T-helper 9 cell (primary cell): ENCODE measurements around the gene LIM2.
"Not testable (repeated sequence)": the region's sequence is repeated elsewhere in the genome, so short reads cannot be mapped to it uniquely, and the experiment has no call there.

Source experiments
- DNase-seq: peaks from one replicate; pipeline ENCODE4 v3.0.0-alpha.2; 2020
- total RNA-seq, 2 donors: gene quantifications; one replicate each; lab custom pipeline; 2026; lab: John Stamatoyannopoulos, UW

LIM2 gene, protein sequence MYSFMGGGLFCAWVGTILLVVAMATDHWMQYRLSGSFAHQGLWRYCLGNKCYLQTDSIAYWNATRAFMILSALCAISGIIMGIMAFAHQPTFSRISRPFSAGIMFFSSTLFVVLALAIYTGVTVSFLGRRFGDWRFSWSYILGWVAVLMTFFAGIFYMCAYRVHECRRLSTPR
- 0 reads per million in 2 donors for total RNA-seq

DNA sequence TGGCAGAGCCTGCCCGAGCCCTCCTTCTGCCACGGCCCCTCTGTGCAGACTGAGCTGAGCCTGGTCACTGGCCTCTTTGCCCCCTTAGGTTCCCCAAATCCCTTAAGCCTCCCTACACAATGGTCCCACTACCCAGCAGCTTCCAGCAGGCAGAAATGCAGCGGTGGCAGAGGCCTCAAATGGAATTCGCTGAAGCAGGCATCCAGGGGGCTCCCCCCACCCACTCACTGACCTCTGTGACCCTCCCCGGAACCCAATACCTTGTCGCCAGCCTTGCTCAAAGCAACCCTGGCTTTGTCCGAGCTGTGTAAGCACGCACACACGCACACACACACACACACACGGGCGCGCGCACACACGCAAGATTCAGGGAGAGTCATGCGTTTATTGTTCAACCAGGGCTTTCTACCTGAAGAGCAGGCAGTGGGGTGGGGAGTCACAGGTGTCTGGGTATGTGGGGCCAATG lies at the start of gene LIM2:
Gene LIM2 (minus strand): TSS at position 51 of the 466 bp plus-strand sequence. CDS start 531 bp downstream, outside the sequence.
- no peak for DNase-seq

DNA sequence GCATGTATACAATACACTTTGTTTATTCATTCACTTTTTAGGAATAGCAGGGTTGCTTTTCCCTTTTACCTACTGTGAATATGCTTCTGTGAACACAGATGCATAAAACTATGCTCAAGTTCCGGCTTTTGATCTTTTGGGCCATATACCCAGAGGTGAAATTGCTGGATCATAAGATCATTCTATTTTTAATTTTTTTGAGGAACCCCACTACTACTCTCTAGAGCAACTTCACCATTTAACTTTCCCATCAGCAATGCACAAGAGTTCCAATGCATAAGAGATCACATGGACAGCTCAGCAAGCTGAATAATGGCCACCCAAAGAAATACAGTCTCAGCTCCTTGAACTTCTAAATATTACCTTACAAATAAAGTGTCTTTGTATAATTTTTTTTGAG lies 46.7 kb upstream of the LIM2 start:
- DNase-seq, result no peak

DNA sequence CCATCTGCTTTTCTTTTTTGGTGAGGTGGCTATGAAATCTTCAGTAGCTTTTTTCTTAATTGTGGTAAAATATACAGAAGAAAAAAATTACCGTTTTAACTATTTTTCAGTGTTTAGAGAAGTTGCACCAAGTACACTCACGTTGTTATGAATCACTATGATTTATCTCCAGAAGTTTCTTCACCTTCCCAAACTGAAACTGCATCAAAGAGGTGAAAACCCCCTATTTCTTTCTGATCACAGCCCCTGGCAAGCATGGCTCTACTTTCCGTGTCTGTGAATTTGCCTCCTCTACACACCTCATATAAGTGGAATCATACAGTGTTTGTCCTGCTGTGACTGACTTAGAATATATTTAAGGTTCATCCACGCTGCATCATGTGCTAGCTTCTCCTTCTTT lies 45.3 kb upstream of the LIM2 start:
- DNase-seq, result no peak

DNA sequence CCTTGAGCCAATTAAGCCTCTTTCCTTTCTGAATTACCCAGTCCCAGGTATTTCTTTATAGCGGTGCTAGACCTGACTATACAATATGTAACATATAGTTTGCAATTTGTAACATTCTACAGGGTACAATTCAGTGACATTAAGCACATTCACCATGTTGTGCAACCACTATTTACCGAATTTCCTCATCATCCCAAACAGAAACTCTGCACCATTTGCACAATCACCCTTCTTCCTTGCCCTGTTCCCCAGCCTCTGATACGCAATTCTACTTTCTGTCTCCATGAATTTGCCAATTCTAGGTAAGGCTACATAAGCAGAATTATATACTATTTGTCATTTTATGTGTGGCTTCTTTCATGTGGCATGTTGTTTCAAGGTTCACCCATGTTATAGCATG lies 43.4 kb upstream of the LIM2 start:
- no peak for DNase-seq

DNA sequence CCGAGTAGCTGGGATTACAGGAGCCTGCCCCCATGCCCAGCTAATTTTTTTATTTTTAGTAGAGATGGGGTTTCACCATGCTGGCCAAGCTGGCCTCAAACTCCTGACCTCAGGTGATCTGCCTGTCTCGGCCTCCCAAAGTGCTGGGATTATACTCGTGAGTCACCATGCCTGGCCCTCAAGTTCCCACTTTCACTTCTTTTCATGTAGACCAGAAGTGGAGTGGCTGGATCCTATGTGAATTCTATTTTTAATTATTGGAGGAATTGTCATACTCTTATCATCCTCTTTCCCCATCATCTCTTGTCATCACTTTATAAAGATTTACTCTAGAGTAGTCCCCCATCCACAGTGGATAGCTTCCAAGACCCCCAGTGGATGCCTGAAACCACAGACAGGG lies 42.4 kb upstream of the LIM2 start:
- no peak for DNase-seq

DNA sequence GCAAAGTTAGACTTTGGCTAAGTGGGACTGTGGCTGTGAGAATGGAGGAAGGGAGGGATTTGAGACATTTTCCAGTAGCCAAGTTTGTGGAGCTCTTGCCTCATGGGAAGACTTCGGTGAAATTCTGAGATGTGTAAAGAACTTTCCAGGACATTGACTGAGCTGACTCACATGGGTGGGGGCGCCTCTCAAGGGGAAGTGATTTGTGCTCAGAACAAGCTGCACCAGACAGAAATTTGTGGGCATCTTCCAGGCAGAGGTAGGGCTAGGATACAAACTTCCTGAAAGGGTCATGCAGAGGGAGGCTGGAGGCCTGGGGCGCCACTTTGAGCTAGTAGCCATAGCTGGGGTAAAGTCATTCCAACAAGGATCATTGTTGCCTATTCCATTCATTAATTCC lies 39.4 kb upstream of the LIM2 start:
- DNase-seq, result no peak

DNA sequence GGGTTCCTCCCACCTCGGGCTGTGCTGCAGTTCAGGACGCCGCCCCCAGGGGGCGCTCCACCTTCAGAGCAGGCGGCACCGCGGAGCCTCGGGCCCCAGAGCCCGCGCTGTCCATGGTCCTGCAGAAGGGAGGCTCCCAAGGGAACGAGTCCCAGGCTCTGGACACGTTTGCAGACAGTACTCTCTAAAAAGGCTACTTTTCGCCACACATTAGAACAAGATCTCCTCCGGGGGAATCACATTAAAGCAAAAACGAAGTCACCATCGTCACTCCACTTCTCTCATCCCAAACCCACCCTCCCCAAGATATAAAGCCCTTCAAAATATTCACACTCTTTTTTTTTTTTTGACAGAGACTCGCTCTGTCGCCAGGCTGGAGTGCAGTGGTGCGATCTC lies 34.3 kb upstream of the LIM2 start:
- DNase-seq, result peak; percentile 84

DNA sequence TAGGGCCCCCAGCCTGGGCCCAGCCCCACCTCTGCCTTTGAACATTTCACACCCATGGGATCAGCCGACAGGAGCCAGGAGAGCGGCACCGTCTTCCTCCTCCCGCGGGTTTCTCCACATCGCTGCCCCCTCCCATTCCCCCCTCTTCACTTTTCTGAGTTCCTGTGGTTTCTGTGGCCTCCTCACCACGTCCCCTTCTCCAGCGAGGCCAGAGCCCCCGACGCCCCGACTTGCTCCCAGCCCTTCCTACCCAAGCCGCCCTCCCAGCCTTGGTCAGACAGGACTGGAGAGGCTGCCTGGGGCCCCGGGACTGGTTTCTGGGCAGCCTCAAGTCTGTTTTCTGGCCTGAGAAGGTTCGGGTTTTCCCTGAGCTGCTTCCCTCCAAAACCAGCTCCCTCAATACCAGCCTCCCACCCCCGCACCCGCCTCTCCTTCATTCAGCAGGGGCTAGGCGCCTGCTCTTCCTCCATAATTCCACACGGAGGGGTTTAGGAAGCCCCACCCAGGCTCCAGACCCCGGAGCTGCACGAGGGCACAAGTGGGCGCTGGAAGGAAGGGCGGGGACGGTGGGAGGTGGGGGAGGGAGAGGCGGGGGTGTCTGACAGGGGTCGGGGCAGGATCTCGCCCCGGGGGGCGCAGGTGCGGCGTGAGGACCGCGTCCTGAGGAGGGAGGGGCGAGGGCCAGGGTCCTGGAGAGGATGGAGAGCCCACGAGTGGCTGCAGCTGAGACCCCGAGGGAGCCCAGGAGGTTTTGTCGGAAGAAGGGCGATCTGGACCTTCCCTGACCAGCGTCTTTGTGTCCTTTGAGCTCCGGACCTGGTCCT lies 33.7 kb upstream of the LIM2 start:
- DNase-seq, result no peak

DNA sequence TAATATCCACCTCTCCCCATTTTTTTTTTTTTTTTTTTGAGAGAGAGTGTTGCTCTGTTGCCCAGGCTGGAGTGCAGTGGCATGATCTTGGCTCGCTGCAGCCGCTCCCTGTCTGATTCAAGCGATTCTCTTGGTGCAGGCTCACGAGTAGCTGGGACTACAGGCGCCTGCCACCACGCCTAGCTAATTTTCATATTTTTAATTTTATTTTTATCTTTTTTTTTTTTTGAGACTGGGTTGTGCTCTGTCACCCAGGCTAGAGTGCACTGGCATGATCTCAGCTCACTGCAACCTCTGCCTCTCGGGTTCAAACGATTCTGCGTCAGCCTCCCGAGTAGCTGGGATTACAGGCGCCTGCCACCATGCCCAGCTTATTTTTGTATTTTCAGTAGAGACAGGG lies 32.7 kb upstream of the LIM2 start:
- not testable (repeated sequence) for DNase-seq

DNA sequence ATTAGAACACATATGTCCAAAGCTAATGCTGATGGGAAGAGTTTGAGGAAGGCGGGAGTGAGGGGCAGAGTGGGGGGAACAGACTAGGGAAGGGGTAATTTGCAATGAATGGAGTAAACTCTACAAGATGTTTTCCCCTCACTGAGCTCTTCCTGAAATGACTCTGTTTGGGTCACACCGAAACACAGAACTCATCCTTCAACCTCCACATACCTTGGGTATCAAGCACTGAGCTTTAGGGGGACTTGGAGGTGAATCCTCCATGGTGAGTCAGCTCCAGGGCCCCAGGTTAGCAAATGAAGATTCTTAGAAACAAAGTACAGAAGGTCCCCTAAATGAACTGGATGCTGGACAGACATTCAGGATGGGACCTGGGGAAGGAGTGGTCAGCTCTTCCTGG lies 30.9 kb upstream of the LIM2 start:
- DNase-seq, result no peak

DNA sequence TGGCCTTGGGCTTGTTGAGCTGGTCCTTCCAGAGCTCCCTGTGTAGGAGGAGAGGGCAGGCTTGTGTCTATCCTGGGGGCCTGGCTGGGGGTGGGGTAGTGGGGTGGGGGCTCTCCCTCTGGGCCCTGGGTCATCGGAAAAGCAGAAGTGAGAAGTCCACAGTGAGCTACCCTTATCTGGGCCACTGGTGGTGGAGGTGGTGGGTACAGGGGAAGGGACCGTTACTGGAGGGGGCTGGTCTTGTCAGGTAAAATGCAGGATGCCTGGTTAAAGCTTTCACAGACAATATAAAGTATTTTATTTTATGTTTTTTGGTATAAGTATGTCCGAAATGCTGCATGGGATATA lies 30.0 kb upstream of the LIM2 start:
- DNase-seq, result no peak

DNA sequence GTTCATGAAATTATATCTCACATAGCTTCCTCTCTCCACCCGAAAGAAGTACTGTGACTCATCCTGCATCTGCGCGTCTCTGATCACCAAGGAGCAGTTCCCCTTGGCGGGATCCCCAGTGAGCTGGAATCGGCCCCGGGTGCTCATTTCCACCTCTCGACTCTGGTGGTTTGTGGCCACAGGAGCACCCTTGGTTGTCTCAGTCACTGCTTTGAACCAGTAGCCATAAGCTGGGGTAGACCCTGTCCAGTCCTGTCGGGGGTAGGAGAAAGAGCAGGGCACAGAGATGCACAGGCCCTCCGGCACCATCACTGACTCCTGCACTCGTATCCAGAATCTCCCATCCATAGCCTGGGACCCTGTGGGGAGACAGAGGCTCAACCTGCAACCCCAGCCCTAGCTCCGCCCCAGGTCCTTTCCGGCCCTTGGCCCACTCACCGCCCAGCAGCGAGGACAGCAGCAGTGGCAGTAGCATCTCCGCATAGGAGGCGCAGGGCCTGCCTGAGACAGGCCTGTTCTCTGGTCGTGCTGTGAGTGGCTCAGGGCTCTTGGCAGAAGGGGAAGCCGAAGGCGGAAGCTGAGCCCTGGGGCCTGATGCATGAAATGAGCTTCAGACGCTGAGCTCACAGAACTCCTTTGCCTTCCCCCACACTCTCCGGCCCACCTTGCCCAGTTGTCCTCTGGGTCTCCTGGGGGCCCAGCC lies 29.5 kb upstream of the LIM2 start, which contains the start of gene SIGLEC10:
Gene SIGLEC10 (minus strand): TSS at position 536 of the 703 bp plus-strand sequence. CDS start 61 bp downstream, at position 475.
- DNase-seq, result no peak

DNA sequence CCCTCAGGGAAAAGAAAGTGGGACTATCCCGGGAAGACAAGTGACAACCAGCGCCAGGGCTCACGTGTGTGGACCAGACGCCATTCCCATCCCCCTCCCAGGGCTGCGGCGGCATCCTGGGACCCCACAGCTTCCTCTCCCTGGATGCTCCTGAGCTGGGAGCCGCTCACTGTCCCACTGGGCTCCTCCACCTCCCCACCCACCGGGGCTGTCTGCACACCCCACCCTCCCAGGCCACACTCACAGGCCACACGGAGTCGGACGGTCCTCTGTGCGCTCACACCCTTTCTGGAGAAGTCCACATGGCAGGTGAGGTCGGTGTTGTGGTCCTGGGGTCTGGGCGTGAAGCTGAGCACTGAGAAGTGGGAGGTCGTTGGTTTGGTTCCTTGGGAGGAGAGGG lies 28.6 kb upstream of the LIM2 start:
- not testable (repeated sequence) for DNase-seq

DNA sequence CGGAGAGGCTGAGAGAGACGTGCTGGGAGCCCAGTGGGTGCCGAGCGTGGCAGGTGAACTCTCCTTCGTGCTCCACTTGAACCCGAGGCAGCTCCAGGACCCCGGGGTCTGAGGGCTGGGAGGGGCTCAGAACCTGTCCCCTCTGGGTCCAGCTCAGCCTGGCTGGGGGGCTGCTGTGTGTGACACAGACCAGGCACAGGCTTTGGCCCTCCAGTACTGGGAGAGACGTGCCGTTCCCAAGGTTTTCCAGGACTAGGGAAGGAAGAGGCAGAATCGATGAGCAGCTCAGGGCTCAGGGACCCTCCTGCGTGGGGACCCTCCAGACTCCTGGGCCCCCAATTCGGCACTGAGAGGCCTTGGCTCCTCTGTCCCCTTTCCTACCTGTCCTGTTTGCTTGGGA lies 27.4 kb upstream of the LIM2 start:
- DNase-seq, result no peak

DNA sequence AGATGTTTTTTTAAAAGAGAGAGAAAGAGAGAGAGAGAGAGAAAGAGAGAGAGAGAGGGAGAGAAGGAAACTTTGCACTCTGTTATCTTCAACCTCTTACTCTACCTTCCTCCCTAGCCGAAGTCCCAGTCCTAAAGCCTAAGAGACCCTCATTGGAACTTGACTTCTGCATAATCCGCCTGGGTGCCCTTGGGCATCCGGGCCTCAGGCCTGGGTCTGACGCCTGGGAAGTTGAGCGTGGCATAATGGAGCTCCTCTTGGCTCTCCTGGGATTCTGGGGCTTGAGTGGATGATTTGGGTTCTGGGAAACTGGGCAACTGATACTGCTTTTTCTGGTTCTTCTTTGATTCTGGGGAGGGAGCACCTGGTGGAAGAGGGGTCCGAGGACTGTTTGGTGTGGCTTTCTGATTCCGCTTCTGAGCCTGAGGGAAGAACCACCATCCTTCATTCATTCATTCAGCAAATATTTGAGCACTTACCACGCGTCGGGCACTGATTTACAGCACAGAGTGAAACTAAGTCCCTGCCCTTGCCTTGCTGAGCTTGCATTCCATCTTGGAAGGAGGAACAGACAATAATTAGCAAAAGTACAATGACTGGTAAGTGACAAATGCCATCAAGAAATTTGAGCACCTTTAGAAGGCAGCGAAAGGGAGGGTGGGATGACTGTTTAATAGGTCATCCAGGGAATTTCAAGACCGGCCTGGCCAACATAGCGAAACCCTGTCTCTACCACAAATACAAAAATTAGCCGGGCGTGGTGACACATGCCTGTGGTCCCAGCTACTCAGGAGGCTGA lies 23.4 kb upstream of the LIM2 start:
- DNase-seq, result no peak

DNA sequence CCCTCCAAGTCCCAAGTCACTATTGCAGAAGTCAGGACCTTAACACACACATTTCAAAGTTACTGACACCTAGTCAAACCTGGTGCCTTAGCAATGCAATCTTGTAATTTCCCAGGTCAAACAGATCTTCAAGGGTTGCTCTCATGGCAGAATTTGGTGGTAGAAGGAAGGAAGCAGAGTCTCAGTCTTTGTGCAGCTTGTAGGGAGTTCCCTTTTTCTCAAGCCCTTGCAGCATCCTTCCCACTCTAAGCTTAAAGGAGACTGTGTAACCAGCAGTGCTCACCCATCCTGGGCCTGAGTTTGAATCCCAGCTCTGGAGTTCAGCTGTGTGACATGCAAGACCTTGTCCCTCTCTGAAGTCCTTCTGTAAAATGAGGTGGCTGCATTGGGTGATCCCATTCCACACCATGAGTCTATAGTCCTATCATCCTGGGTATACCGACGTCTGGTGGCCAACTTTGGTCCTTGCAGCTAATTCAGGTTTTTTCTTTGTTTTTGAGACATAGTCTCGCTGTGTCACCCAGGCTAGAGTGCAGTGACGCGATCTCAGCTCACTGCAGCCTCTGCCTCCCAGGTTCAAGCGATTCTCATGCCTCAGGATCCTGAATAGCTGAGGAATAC lies 19.8 kb upstream of the LIM2 start:
- no peak for DNase-seq

DNA sequence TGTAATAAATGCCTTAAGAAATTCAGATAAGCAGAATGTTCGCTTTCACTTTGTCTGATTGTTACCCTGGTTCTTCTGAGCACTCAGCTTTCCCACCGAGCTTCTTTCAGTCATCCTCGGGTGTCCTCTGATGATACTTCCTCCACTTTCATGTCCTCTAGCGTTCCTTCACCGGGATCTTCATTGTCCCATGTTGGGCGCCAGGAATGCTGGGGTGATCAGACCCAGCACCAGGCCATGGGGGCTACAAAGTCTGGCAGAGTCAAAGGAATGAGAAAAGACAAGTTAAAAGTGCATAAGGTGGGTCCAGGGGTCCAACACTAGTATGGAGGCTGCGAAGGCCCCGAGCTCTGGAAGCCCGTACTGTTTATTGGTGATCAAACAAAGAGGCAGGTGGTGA lies 14.3 kb upstream of the LIM2 start:
- no peak for DNase-seq

DNA sequence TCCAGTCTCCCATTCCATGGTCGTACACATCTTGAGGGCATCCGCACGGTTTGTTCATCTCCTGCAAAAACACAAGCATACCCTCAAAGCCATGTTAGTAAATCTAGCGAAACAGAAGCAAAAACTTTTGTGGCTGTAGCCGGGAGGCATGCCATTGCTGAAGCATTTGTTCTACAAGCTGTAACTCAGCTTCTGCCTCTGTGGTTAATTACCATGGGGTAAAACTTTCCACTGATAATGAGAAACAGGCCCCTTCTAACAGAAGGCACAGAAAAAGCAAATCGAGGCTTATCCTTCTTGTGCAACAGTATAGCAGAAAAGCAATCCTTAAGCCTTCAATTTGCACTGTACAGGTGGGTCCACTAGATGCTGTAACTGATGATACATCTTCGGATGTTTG lies 12.2 kb upstream of the LIM2 start:
- not testable (repeated sequence) for DNase-seq

DNA sequence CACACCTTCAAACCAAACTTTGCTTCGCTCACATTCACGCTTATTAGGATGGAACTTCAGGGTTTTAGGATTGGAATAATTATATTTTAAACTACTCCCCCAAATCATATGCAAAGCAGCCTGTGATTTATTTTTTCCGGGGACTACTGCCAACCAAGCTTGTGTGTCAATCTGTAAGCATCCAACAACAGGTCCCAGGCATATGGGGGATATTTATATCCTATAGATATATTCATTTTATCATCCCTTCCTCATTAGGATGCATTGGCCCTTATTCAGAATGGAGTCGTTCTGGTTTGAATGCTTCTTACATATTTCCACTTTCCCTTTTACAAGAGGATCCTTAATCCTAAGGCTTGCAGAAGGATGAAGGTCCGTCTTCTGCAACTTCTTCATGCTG lies 11.5 kb upstream of the LIM2 start:
- DNase-seq, result no peak

DNA sequence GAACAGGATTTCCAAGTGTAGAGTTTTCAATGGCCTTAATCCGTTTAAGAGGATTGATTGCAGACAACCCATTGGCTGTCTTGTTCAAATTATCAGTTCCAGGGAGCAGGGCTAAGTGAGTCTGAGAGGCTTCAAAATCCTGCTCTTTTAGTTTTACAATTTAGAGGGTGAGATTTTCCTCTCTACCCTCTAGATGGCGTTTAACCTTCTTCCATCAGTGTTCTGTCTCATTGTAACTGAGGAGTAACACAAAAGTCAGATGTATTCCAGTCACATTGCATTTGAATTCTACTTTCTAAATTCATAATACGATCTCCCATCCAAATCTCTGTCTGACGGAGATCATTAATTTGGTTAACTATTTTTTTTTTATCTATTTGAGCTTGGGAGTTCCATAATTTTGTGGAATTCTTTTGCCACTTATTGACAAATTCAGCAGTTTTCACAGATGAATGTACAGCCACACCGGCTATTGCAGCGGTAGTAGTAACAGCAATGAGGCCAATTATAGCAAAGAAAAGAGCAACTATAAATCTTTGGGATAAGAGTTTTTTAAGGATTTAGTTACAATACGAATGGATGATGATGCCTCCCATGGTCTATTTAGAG lies 10.4 kb upstream of the LIM2 start:
- no peak for DNase-seq

DNA sequence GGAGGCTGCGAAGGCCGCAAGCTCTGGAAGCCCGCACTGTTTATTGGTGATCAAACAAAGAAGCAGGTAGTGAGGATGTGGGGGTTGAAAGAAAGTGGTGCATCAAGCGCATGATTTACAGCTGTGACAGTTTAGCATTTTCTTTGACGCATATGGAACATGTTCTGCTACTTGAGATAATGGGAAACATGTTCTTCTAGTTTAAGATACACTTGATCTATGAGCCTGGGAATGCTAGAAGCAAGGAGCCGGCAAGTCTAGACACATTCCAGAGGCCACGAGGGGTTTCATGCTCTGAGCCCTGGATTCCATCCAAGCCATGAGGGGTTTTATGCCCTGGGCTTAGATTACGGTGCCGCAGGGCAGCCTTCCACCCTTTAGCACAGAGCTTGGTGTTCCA lies 9.7 kb upstream of the LIM2 start:
- DNase-seq, result not testable (repeated sequence)

DNA sequence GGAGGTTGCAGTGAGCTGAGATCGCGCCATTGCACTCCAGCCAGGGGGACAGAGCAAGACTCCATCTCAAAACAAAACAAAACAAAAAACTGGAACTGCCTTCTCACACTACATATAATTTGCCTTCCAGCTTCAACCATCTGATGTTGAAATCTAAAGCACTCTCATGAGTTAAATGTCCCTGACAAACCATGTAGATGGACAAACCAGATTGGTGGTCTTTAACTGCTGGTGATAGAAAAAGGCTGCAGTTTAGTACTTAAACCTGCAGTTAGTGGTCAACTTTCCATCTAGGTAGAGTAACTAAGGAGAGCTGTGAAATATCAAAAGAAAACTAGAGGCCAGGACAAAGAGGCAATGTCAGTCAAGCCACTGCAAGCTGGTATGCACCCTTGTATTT lies 8.4 kb upstream of the LIM2 start:
- no peak for DNase-seq
